ENCODE results near the gene ITGB4.
A peak's percentile ranks its signal among the peaks of the same experiment; 100 is the strongest.

The ITGB4 gene

GRCh38 chr17:75783803-75784472 is 62.7 kb downstream of the ITGB4 start:
- 72% methylated on average over 16 of the region's 20 CpGs for WGBS (ENCODE audit: insufficient coverage)
- H3K27ac ChIP-seq (ENCODE audit: insufficient read depth in 1 of 2, low read depth in 1 of 2, low read length in 2 of 2, poor library complexity in 1 of 2, severe bottlenecking in 2 of 2), result peak overlapping the region; percentile 98 to 99
- no peaks in the 10 kb centered on the region for H3K27me3 ChIP-seq (replicated peaks in 2 of 5; ENCODE audit: control insufficient read depth in 4 of 5, insufficient read depth in 5 of 5, low read length in 4 of 5)
- POLR2A ChIA-PET, result interaction anchor here (1.3 kb wide), 2 partner anchors 8 to 19 kb away, joined by 3 to 6 read pairs; partner anchors contain the start of gene GALK1
- H3K9me3 ChIP-seq (ENCODE audit: control extremely low read depth in 1 of 5, control insufficient read depth in 4 of 5, insufficient read depth in 2 of 5, low read depth in 1 of 5, low read length in 4 of 5), result no peaks in the 10 kb centered on the region
- peaks cover 30 to 52% (median 38%) of the 10 kb centered on the region in 4 experiments for H3K4me1 ChIP-seq (ENCODE audit: control extremely low read depth in 1 of 4, control insufficient read depth in 4 of 4, insufficient read depth in 4 of 4, low read length in 3 of 4)
- peak overlapping the region; percentile 67 to 91 (median 81) for H3K4me3 ChIP-seq (ENCODE audit: control insufficient read depth in 1 of 7, extremely low read depth in 1 of 7, insufficient read depth in 4 of 7, low read depth in 2 of 7, low read length in 6 of 7)
- no peak for DNase-seq
- CTCF ChIA-PET, result interaction anchor here (0.8 to 2.5 kb wide), 16 partner anchors 9 to 195 kb away, joined by 3 to 16 read pairs (median 4); partner anchors contain the start of gene GALK1
- peaks cover 0 to 6% (median 0%) of the 10 kb centered on the region in 4 experiments for H3K36me3 ChIP-seq (ENCODE audit: control insufficient read depth in 4 of 4, insufficient read depth in 4 of 4, low read length in 3 of 4)

GRCh38 chr17:75784473-75785015 is 63.3 kb downstream of the ITGB4 start, which contains the start of gene UNK:
Gene UNK (plus strand): TSS chr17:75784806. CDS start chr17:75784881, 75 bp downstream.
- Histone ChIP-seq H3K4me3 (ENCODE audit: control insufficient read depth in 1 of 7, extremely low read depth in 1 of 7, insufficient read depth in 4 of 7, low read depth in 2 of 7, low read length in 6 of 7) (peak within 1 kb of the TSS; percentile 67 to 91 (median 81)), H3K9me3 (ENCODE audit: control extremely low read depth in 1 of 5, control insufficient read depth in 4 of 5, insufficient read depth in 2 of 5, low read depth in 1 of 5, low read length in 4 of 5) (no peaks in the 10 kb centered on the region), H3K4me1 (ENCODE audit: control extremely low read depth in 1 of 4, control insufficient read depth in 4 of 4, insufficient read depth in 4 of 4, low read length in 3 of 4) (peaks cover 30 to 52% (median 38%) of the 10 kb centered on the region in 4 experiments), H3K27me3 (replicated peaks in 2 of 5; ENCODE audit: control insufficient read depth in 4 of 5, insufficient read depth in 5 of 5, low read length in 4 of 5) (no peaks in the 10 kb centered on the region), H3K36me3 (ENCODE audit: control insufficient read depth in 4 of 4, insufficient read depth in 4 of 4, low read length in 3 of 4) (no peaks in the 10 kb centered on the region), H3K27ac (ENCODE audit: insufficient read depth in 1 of 2, low read depth in 1 of 2, low read length in 2 of 2, poor library complexity in 1 of 2, severe bottlenecking in 2 of 2) (peak within 1 kb of the TSS; percentile 98 to 99)
- ChIA-PET CTCF (interaction anchor here (0.8 to 2.5 kb wide), 7 partner anchors 10 to 63 kb away, joined by 3 to 15 read pairs (median 4); partner anchors contain the start of gene GALK1), POLR2A (interaction anchor here (0.6 to 1.4 kb wide), 4 partner anchors 8 to 92 kb away, joined by 3 to 6 read pairs (median 5); no protein-coding TSS in a partner anchor)
- WGBS (ENCODE audit: insufficient coverage), result 0% methylated on average over 39 of the region's 45 CpGs
- DNase-seq, result peak; percentile 99

GRCh38 chr17:75785016-75785890 is 64.0 kb downstream of the ITGB4 start:
- ChIA-PET POLR2A (interaction anchor here (0.6 to 1.4 kb wide), 7 partner anchors 9 to 92 kb away, joined by 3 to 6 read pairs (median 4); no protein-coding TSS in a partner anchor), CTCF (interaction anchor here (0.7 to 3.0 kb wide), 6 partner anchors 12 to 45 kb away, joined by 3 to 17 read pairs (median 6); partner anchors contain the start of gene GALK1)
- Histone ChIP-seq H3K9me3 (ENCODE audit: control extremely low read depth in 1 of 5, control insufficient read depth in 4 of 5, insufficient read depth in 2 of 5, low read depth in 1 of 5, low read length in 4 of 5) (no peaks in the 10 kb centered on the region), H3K36me3 (ENCODE audit: control insufficient read depth in 4 of 4, insufficient read depth in 4 of 4, low read length in 3 of 4) (no peaks in the 10 kb centered on the region), H3K27me3 (replicated peaks in 2 of 5; ENCODE audit: control insufficient read depth in 4 of 5, insufficient read depth in 5 of 5, low read length in 4 of 5) (no peaks in the 10 kb centered on the region), H3K4me3 (ENCODE audit: control insufficient read depth in 1 of 7, extremely low read depth in 1 of 7, insufficient read depth in 4 of 7, low read depth in 2 of 7, low read length in 6 of 7) (peak overlapping the region; percentile 67 to 91 (median 81)), H3K27ac (ENCODE audit: insufficient read depth in 1 of 2, low read depth in 1 of 2, low read length in 2 of 2, poor library complexity in 1 of 2, severe bottlenecking in 2 of 2) (peak overlapping the region; percentile 98 to 99), H3K4me1 (ENCODE audit: control extremely low read depth in 1 of 4, control insufficient read depth in 4 of 4, insufficient read depth in 4 of 4, low read length in 3 of 4) (peaks cover 30 to 48% (median 36%) of the 10 kb centered on the region in 4 experiments)
- peak in 1 of 3 donors; percentile 58 for DNase-seq
- 28% methylated on average over 31 of the region's 43 CpGs for WGBS (ENCODE audit: insufficient coverage)

GRCh38 chr17:75791254-75791653 is 70.0 kb downstream of the ITGB4 start:
- POLR2A ChIA-PET, result no interaction called here
- H3K4me3 ChIP-seq (ENCODE audit: control insufficient read depth in 1 of 7, extremely low read depth in 1 of 7, insufficient read depth in 4 of 7, low read depth in 2 of 7, low read length in 6 of 7), result no peak overlapping the region
- WGBS (ENCODE audit: insufficient coverage), result 100% methylated on average over 3 of the region's 6 CpGs
- no peaks in the 10 kb centered on the region for H3K9me3 ChIP-seq (ENCODE audit: control extremely low read depth in 1 of 5, control insufficient read depth in 4 of 5, insufficient read depth in 2 of 5, low read depth in 1 of 5, low read length in 4 of 5)
- H3K27me3 ChIP-seq (replicated peaks in 2 of 5; ENCODE audit: control insufficient read depth in 4 of 5, insufficient read depth in 5 of 5, low read length in 4 of 5), result no peaks in the 10 kb centered on the region
- H3K27ac ChIP-seq (ENCODE audit: insufficient read depth in 1 of 2, low read depth in 1 of 2, low read length in 2 of 2, poor library complexity in 1 of 2, severe bottlenecking in 2 of 2), result no peak overlapping the region
- peaks cover 12 to 30% (median 23%) of the 10 kb centered on the region in 4 experiments for H3K36me3 ChIP-seq (ENCODE audit: control insufficient read depth in 4 of 4, insufficient read depth in 4 of 4, low read length in 3 of 4)
- no peak for DNase-seq
- H3K4me1 ChIP-seq (ENCODE audit: control extremely low read depth in 1 of 4, control insufficient read depth in 4 of 4, insufficient read depth in 4 of 4, low read length in 3 of 4), result peaks cover 8 to 15% (median 9%) of the 10 kb centered on the region in 4 experiments
- CTCF ChIA-PET, result interaction anchor here (1.0 to 5.8 kb wide), 9 partner anchors 9 to 44 kb away, joined by 3 to 23 read pairs (median 4); partner anchors contain the start of gene GALK1

GRCh38 chr17:75793460-75793859 is 72.2 kb downstream of the ITGB4 start:
- H3K4me1 ChIP-seq (ENCODE audit: control extremely low read depth in 1 of 4, control insufficient read depth in 4 of 4, insufficient read depth in 4 of 4, low read length in 3 of 4), result peaks cover 0 to 3% (median 0%) of the 10 kb centered on the region in 4 experiments
- WGBS (ENCODE audit: insufficient coverage), result 78% methylated on average over 1 of the region's 1 CpG
- H3K27ac ChIP-seq (ENCODE audit: insufficient read depth in 1 of 2, low read depth in 1 of 2, low read length in 2 of 2, poor library complexity in 1 of 2, severe bottlenecking in 2 of 2), result peak overlapping the region in 1 of 2 experiments; percentile 11
- POLR2A ChIA-PET, result no interaction called here
- H3K9me3 ChIP-seq (ENCODE audit: control extremely low read depth in 1 of 5, control insufficient read depth in 4 of 5, insufficient read depth in 2 of 5, low read depth in 1 of 5, low read length in 4 of 5), result no peaks in the 10 kb centered on the region
- no peak overlapping the region for H3K4me3 ChIP-seq (ENCODE audit: control insufficient read depth in 1 of 7, extremely low read depth in 1 of 7, insufficient read depth in 4 of 7, low read depth in 2 of 7, low read length in 6 of 7)
- H3K27me3 ChIP-seq (replicated peaks in 2 of 5; ENCODE audit: control insufficient read depth in 4 of 5, insufficient read depth in 5 of 5, low read length in 4 of 5), result no peaks in the 10 kb centered on the region
- no peak for DNase-seq
- CTCF ChIA-PET, result interaction anchor here (1.1 to 1.2 kb wide), 2 partner anchors 10 to 90 kb away, joined by 3 to 4 read pairs; no protein-coding TSS in a partner anchor
- H3K36me3 ChIP-seq (ENCODE audit: control insufficient read depth in 4 of 4, insufficient read depth in 4 of 4, low read length in 3 of 4), result peaks cover 18 to 37% (median 28%) of the 10 kb centered on the region in 4 experiments

GRCh38 chr17:75795820-75796607 is 74.8 kb downstream of the ITGB4 start:
- WGBS (ENCODE audit: insufficient coverage), result 100% methylated on average over 1 of the region's 8 CpGs

More at GRCh38 chr17:75795820-75796607, 74.8 kb downstream of the ITGB4 start:
- peaks cover 0 to 3% (median 0%) of the 10 kb centered on the region in 4 experiments for H3K4me1 ChIP-seq (ENCODE audit: control extremely low read depth in 1 of 4, control insufficient read depth in 4 of 4, insufficient read depth in 4 of 4, low read length in 3 of 4)
- POLR2A ChIA-PET, result interaction anchor here (0.9 kb wide), 1 partner anchor 16 kb away, joined by 3 read pairs; a partner anchor contains a TSS
- H3K27ac ChIP-seq (ENCODE audit: insufficient read depth in 1 of 2, low read depth in 1 of 2, low read length in 2 of 2, poor library complexity in 1 of 2, severe bottlenecking in 2 of 2), result no peak overlapping the region
- no peak for DNase-seq
- H3K27me3 ChIP-seq (replicated peaks in 2 of 5; ENCODE audit: control insufficient read depth in 4 of 5, insufficient read depth in 5 of 5, low read length in 4 of 5), result no peaks in the 10 kb centered on the region
- no peaks in the 10 kb centered on the region for H3K9me3 ChIP-seq (ENCODE audit: control extremely low read depth in 1 of 5, control insufficient read depth in 4 of 5, insufficient read depth in 2 of 5, low read depth in 1 of 5, low read length in 4 of 5)
- CTCF ChIA-PET, result interaction anchor here (1.1 to 3.0 kb wide), 9 partner anchors 10 to 100 kb away, joined by 3 to 9 read pairs (median 4); partner anchors contain the start of genes GALK1, TRIM65 and UNK
- H3K4me3 ChIP-seq (ENCODE audit: control insufficient read depth in 1 of 7, extremely low read depth in 1 of 7, insufficient read depth in 4 of 7, low read depth in 2 of 7, low read length in 6 of 7), result no peak overlapping the region
- peaks cover 21 to 50% (median 35%) of the 10 kb centered on the region in 4 experiments for H3K36me3 ChIP-seq (ENCODE audit: control insufficient read depth in 4 of 4, insufficient read depth in 4 of 4, low read length in 3 of 4)

Data from common myeloid progenitor, CD34-positive (primary cell).